Spleen (tissue), 11 donors: ENCODE data around the gene HIVEP1. TPM values are rescaled to one million over a fixed set of nuclear protein-coding genes. Genes with fewer than 3 reads are reported as not detected.
A peak's percentile ranks its signal among the peaks of the same experiment; 100 is the strongest.

ENCODE experiments used
- DNase-seq: peaks from one replicate; pipeline ENCODE4 v3.0.0-alpha.2; 2020
- H3K27ac ChIP-seq, 8 donors: fragments of 200-600 bp; sonication (generic) in 7 of 8; 1 replicate in 4 of 8; 2 replicates in 4 of 8; pipeline versions ENCODE4 v1.5.0 to v1.8.0; 2016 to 2021; ENCODE audit warnings: inconsistent platforms in 4 of 8, mild to moderate bottlenecking in 4 of 8, moderate library complexity in 1 of 8
- H3K27me3 ChIP-seq, 7 donors: fragments of 200-600 bp; sonication (generic) in 6 of 7; replicated peaks in 1 of 7; 1 replicate in 4 of 7; 2 replicates in 3 of 7; pipeline versions ENCODE4 v1.5.0 to v1.8.0; 2016 to 2021; ENCODE audit warnings: inconsistent platforms in 3 of 7, mild to moderate bottlenecking in 1 of 7
- H3K36me3 ChIP-seq, 6 donors: fragments of 200-600 bp; sonication (generic) in 5 of 6; 1 replicate in 4 of 6; 2 replicates in 2 of 6; pipeline versions ENCODE4 v1.5.0 to v1.8.0; 2016 to 2021; ENCODE audit warnings: inconsistent platforms in 2 of 6
- H3K4me1 ChIP-seq, 6 donors: fragments of 200-600 bp; sonication (generic) in 5 of 6; 1 replicate in 3 of 6; 2 replicates in 3 of 6; pipeline versions ENCODE4 v1.5.0 to v1.8.0; 2016 to 2021; ENCODE audit warnings: inconsistent platforms in 3 of 6
- H3K4me3 ChIP-seq, 8 donors: fragments of 200-600 bp; sonication (generic) in 7 of 8; 1 replicate in 4 of 8; 2 replicates in 4 of 8; pipeline versions ENCODE4 v1.5.0 to v1.8.0; 2016 to 2021; ENCODE audit warnings: inconsistent platforms in 4 of 8, mild to moderate bottlenecking in 4 of 8, moderate library complexity in 2 of 8
- H3K9me3 ChIP-seq, 8 donors: fragments of 200-600 bp; sonication (generic) in 7 of 8; 1 replicate in 4 of 8; 2 replicates in 4 of 8; pipeline versions ENCODE4 v1.5.0 to v1.8.0; 2016 to 2021; ENCODE audit warnings: inconsistent platforms in 4 of 8
- POLR2A ChIP-seq, 3 donors: fragments of 450-650 bp; IDR thresholded peaks; one replicate each; pipeline ENCODE4 v1.5.1; 2017; ENCODE audit warnings: antibody characterized with exemption in 3 of 3, mild to moderate bottlenecking in 1 of 3
- POLR2AphosphoS5 ChIP-seq, 3 donors: sonication (generic); formaldehyde crosslinking; IDR thresholded peaks; one replicate each; pipeline ENCODE4 v1.5.1; 2017; ENCODE audit warnings: antibody characterized with exemption in 3 of 3
- WGBS, 5 donors: extraction: QIAGEN DNeasy Blood & Tissue Kit in 3 of 5; methylation state at CpG; one replicate each; pipeline versions ENCODE4 v1.1.5 to v1.1.7; 2013 to 2018; 5-methylcytosine and 5-hydroxymethylcytosine counted together
- intact Hi-C: fragments of 100-400 bp; cut with DNase I; formaldehyde crosslinking; loops from one replicate; pipeline ENCODE4 v1.15.0; 2023; ENCODE audit warnings: low total_unique reads
- polyA plus RNA-seq, 3 donors: library from polyadenylated mRNA; stranded (reverse); fragments of 200-250 nt; gene quantifications; one replicate each; pipeline ENCODE4 v1.2.1, GENCODE V29; 2013
- total RNA-seq, 7 donors: library from RNA; depleted of rRNA in 3 of 7; stranded (reverse); fragments of >200 nt in 3 of 7; fragmentation: NEBNext Ultra II Directional in 4 of 7; extraction: Animal tissue kit (Norgen Biotek cat#: 25700) in 4 of 7; gene quantifications; one replicate each; pipeline versions ENCODE4 v1.1.0 to v1.2.1, GENCODE V29; 2016 to 2021
- TF ChIP-seq, protein P1 (sequence below), 11 experiments: fragments of 200-600 bp in 7 of 11; fragments of 450-650 bp in 4 of 11; sonication (generic) in 4 of 11; IDR thresholded peaks in 8 of 11; conservative IDR thresholded peaks in 3 of 11; 1 replicate in 7 of 11; 2 replicates in 4 of 11; pipeline versions ENCODE4 v1.4.0 to v1.8.0; 2016 to 2021; ENCODE audit warnings: antibody characterized with exemption in 11 of 11, inconsistent platforms in 4 of 11, mild to moderate bottlenecking in 1 of 11
- donor health status: healthy with polysubstance abuse.
- donor health status: DM: no; HTN: no; CAD: no; lungs with moderate emphysema.
- donor health status: DM: no; HTN: no; CAD: no.
- donor health status: Bipolar disorder and iron deficiency.
- donor health status: healthy.
- donor health status: DM: no; HTN: no; CAD: no.
- donor health status: DM: yes; HTN: yes; CAD: no.

Gene HIVEP1
- total and polyA plus RNA-seq, 10 donors: 2.8 to 64.1 (median 39.7) TPM

DNA sequence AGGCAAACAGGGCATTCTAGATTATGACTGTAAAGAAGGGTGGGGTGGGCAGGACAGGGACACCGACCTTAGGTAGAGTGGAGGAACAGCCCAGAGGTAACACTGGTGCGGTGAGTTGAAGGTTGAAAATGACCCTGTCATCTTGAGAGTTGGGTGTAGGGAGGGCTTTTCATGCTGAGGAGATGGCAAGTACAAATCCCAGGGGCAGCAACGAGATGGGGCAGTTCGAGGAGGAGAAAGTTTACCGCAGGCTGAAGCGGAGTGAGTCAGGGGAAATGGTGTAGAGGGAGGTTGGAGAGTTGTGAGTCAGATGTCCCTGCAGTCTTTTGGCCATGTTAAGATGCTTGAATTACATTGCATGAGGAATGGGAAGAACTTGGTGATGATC lies 101.1 kb downstream of the HIVEP1 start:
- peaks cover 0 to 25% (median 16%) of the 10 kb centered on the region in 8 donors for H3K9me3 ChIP-seq
- no peak overlapping the region for H3K4me3 ChIP-seq
- intact Hi-C loops: no loop called here
- peaks cover 6 to 39% (median 24%) of the 10 kb centered on the region in 6 donors for H3K4me1 ChIP-seq
- peaks cover 0 to 40% (median 0%) of the 10 kb centered on the region in 6 donors for H3K36me3 ChIP-seq
- TF ChIP-seq, protein P1, sequence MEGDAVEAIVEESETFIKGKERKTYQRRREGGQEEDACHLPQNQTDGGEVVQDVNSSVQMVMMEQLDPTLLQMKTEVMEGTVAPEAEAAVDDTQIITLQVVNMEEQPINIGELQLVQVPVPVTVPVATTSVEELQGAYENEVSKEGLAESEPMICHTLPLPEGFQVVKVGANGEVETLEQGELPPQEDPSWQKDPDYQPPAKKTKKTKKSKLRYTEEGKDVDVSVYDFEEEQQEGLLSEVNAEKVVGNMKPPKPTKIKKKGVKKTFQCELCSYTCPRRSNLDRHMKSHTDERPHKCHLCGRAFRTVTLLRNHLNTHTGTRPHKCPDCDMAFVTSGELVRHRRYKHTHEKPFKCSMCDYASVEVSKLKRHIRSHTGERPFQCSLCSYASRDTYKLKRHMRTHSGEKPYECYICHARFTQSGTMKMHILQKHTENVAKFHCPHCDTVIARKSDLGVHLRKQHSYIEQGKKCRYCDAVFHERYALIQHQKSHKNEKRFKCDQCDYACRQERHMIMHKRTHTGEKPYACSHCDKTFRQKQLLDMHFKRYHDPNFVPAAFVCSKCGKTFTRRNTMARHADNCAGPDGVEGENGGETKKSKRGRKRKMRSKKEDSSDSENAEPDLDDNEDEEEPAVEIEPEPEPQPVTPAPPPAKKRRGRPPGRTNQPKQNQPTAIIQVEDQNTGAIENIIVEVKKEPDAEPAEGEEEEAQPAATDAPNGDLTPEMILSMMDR (IDR thresholded peaks at IDR 0.05 in 8 of 11, conservative IDR thresholded peaks at IDR 0.05 in 3 of 11): no peak
- TF ChIP-seq POLR2AphosphoS5 (IDR thresholded peaks at IDR 0.05) (no peak), POLR2A (IDR thresholded peaks at IDR 0.05) (no peak)
- no peak for DNase-seq
- peak overlapping the region in 3 of 8 donors; percentile 48 to 60 (median 60) for H3K27ac ChIP-seq
- H3K27me3 ChIP-seq: no peaks in the 10 kb centered on the region
- WGBS, 5 donors: 81 to 91% (median 83%) methylated on average over 6 of the region's 6 CpGs

- Histone ChIP-seq H3K27ac (peak overlapping the region in 4 of 8 donors; percentile 48 to 60 (median 54)), H3K36me3 (peaks cover 0 to 32% (median 0%) of the 10 kb centered on the region in 6 donors), H3K4me3 (peak overlapping the region in 1 of 8 donors; percentile 20), H3K27me3 (no peaks in the 10 kb centered on the region), H3K4me1 (peaks cover 6 to 47% (median 29%) of the 10 kb centered on the region in 6 donors), H3K9me3 (peaks cover 0 to 25% (median 16%) of the 10 kb centered on the region in 8 donors)
- DNase-seq: no peak
- intact Hi-C loops: no loop called here
- 65 to 88% (median 81%) methylated on average over 6 of the region's 6 CpGs for WGBS, 5 donors
- TF ChIP-seq, protein P1 (IDR thresholded peaks at IDR 0.05 in 8 of 11, conservative IDR thresholded peaks at IDR 0.05 in 3 of 11): no peak
- no peak for TF ChIP-seq POLR2A (IDR thresholded peaks at IDR 0.05)
- TF ChIP-seq POLR2AphosphoS5 (IDR thresholded peaks at IDR 0.05): no peak
Measured at GRCh38 chr6:12114055-12114503, 102.0 kb downstream of the HIVEP1 start.

GRCh38 chr6:12115001-12115400 lies 102.9 kb downstream of the HIVEP1 start:
- peak overlapping the region in 2 of 8 donors; percentile 60 for H3K27ac ChIP-seq
- WGBS, 5 donors: 64 to 77% (median 71%) methylated on average over 1 of the region's 1 CpG

DNA sequence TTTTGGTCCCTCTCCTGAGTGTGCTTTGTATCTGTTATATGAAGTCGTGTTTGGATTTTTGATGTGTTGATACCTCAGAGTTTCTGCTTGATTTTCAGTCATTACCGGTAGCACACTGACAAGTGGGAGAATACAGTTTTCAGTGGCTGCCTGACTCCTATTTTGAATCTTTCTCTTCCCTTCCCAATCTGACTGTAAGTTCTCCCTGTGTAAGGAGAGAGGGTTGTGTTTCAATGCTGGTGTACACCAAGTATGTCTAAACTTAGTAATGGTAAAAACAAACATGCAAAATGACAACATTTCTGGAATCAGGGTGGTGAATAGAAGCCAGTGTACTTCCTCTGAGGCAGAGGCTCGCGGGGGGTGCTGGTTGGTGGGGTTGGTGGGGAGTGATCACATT lies 103.4 kb downstream of the HIVEP1 start:
- intact Hi-C loops: no loop called here
- 68 to 94% (median 85%) methylated on average over 4 of the region's 4 CpGs for WGBS, 5 donors
- TF ChIP-seq POLR2A (IDR thresholded peaks at IDR 0.05) (no peak), POLR2AphosphoS5 (IDR thresholded peaks at IDR 0.05) (no peak)
- TF ChIP-seq, protein P1 (IDR thresholded peaks at IDR 0.05 in 8 of 11, conservative IDR thresholded peaks at IDR 0.05 in 3 of 11): no peak

More at GRCh38 chr6:12115001-12115400, 102.9 kb downstream of the HIVEP1 start:
- Histone ChIP-seq H3K36me3 (peaks cover 0 to 26% (median 1%) of the 10 kb centered on the region in 6 donors), H3K9me3 (peaks cover 0 to 25% (median 16%) of the 10 kb centered on the region in 8 donors), H3K27me3 (no peaks in the 10 kb centered on the region), H3K4me1 (peaks cover 11 to 55% (median 32%) of the 10 kb centered on the region in 6 donors), H3K4me3 (no peak overlapping the region)
- TF ChIP-seq POLR2AphosphoS5 (IDR thresholded peaks at IDR 0.05) (no peak), POLR2A (IDR thresholded peaks at IDR 0.05) (no peak)
- TF ChIP-seq, protein P1 (IDR thresholded peaks at IDR 0.05 in 8 of 11, conservative IDR thresholded peaks at IDR 0.05 in 3 of 11): no peak
- intact Hi-C loops: no loop called here
- no peak for DNase-seq

More for the DNA sequence above, 103.4 kb downstream of the HIVEP1 start:
- Histone ChIP-seq H3K36me3 (peaks cover 0 to 26% (median 6%) of the 10 kb centered on the region in 6 donors), H3K27me3 (no peaks in the 10 kb centered on the region), H3K4me3 (no peak overlapping the region), H3K9me3 (peaks cover 0 to 25% (median 16%) of the 10 kb centered on the region in 8 donors), H3K4me1 (peaks cover 11 to 52% (median 32%) of the 10 kb centered on the region in 6 donors), H3K27ac (peak overlapping the region in 2 of 8 donors; percentile 60)
- DNase-seq: no peak
